NCI-H2107 treated with DMSO at 0.1 percent for 48 hours (cell line): ENCODE results near the gene P2RY11.

Experiments used
- DNase-seq: peaks from one replicate; lab custom pipeline; 2025; ENCODE audit not compliant: unreplicated experiment; lab: John Stamatoyannopoulos, UW

P2RY11 gene

GRCh38 chr19:10092648-10093294, 18.7 kb upstream of the P2RY11 start:
- DNase-seq: no peak

DNA sequence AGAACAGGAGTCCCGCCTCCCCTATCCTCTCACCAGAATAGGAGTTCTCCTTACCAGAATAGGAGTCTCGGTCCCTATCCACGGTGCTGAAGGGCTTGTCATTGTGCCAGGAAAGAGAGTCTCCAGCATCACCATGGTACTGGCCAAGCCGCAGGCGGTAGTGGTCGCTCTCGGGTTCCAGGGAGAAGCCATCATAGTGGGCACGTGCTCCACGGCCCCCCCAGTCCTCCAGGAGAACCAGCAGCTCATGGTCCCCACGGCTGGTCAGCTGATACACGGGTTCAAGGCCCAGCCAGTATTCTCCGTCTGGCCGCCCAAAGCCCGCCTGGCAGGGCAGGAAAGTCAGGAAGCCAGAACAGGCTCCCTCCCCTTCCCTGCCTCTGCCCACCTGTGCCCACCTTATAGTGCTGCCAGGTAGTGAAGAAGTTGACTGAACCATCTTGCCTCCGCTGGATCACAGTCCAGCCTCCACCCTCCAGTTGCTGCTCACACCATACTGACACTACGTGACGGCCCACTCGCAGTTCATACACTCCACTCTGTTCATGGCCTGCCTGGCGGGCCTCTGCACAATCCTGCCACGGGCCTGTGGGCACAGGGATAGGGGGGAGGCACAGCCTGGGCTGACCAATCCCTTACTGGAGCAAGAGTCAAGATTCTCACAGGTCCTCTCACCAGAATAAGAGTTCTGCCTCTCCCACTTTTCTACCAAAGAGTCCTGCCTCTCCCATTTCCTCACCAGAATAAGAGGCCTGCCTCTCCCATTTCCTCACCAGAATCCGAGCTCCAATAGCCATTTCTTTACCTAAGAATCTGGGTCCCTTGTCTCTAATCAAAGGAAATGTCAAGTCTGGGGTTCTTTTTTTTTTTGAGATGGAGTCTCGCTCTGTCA, 18.0 kb upstream of the P2RY11 start:
- no peak for DNase-seq

- no peak for DNase-seq
Measured at GRCh38 chr19:10095622-10095947, 15.9 kb upstream of the P2RY11 start.

- DNase-seq: peak; percentile 40
Measured at GRCh38 chr19:10095948-10096614, 15.4 kb upstream of the P2RY11 start.

- no peak for DNase-seq
Measured at GRCh38 chr19:10096615-10096963, 14.9 kb upstream of the P2RY11 start.

- DNase-seq: no peak
Measured at GRCh38 chr19:10100163-10100785, 11.2 kb upstream of the P2RY11 start.

DNA sequence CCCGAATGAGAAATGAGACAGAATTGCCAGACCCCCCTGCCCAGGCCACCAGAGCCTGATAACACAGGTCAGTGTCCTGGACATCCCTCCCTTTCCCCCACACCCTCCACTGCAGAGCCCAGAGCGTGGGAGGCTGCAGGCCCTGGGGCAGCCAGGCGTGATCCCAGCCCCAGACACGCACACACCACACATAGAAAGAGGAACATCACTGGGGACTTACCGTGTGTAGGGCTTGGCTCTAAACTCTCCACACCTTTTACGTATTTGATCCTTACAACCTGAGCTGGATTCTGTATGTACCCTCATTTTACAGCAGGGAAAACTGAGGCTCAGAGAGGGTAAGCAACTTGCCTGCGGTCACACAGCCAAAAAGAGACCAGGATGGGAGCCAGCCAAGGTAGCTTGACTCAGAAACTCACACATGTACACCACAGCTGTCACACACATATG, 8.7 kb upstream of the P2RY11 start:
- DNase-seq: no peak

- DNase-seq: no peak
Measured at GRCh38 chr19:10104130-10104513, 7.4 kb upstream of the P2RY11 start.

DNA sequence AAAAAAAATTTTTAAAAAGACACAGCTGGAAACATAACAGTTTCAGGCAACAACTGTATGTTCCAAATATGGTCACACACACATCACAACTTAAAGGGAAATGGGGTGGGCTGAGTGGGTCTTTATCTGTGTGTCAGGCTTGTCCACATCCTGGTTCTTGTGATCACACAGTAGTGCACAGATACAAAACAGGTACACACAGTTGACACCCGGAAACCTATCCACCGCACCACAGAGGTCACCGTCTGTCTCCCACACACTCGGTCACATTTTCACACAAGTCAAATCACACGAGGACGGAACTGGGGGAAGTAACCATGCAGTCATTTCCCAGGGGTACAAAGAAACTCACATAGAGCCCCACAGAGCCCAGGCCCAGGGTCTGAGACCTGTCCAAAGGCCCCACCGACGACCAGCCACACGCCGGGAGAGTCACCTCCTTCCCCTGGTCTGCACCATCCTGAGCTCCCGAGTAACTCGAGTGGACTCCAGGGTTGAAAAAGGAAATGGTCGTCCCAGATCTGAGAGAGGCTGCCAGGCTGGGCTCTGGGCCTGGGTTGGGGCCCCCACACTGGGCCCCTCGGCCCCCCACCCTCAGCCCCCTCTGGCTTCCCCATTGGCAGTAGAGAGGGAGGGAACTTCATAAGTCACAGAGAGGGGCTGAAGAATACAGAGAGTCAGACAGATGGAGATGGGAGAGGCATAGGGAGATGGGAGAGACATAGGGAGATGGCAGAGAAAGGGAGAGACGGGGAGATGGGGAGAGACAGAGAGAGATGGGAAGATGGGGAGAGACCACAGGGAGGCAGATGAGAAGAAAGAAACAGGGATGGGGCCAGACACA, 6.6 kb upstream of the P2RY11 start:
- DNase-seq: no peak

- no peak for DNase-seq
Measured at GRCh38 chr19:10105509-10106099, 5.9 kb upstream of the P2RY11 start.

- peak; percentile 96 for DNase-seq
Measured at GRCh38 chr19:10106100-10106936, 5.2 kb upstream of the P2RY11 start, which contains the start of gene PPAN. PPAN (plus strand) TSS chr19:10106362; CDS start chr19:10106395, 33 bp downstream.

DNA sequence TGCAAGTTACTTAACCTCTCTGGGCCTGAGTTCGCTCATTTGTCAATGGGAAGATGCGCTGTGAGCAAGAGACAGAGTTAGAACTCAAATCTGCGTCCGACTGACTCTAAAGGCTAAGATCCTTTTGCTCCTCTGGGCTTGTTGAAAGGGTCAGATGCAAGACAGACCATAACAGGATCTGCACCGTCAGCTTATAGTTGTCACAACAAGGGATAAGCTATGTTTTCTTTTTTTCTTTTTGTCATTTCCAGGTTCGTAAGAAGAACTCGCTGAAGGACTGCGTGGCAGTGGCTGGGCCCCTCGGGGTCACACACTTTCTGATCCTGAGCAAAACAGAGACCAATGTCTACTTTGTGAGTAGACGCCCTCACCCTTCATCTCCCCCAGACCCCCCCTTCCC, 4.2 kb upstream of the P2RY11 start:
- DNase-seq: no peak

GRCh38 chr19:10107817-10108367, 3.6 kb upstream of the P2RY11 start:
- no peak for DNase-seq

GRCh38 chr19:10109528-10109927, 2.0 kb upstream of the P2RY11 start:
- no peak for DNase-seq

DNA sequence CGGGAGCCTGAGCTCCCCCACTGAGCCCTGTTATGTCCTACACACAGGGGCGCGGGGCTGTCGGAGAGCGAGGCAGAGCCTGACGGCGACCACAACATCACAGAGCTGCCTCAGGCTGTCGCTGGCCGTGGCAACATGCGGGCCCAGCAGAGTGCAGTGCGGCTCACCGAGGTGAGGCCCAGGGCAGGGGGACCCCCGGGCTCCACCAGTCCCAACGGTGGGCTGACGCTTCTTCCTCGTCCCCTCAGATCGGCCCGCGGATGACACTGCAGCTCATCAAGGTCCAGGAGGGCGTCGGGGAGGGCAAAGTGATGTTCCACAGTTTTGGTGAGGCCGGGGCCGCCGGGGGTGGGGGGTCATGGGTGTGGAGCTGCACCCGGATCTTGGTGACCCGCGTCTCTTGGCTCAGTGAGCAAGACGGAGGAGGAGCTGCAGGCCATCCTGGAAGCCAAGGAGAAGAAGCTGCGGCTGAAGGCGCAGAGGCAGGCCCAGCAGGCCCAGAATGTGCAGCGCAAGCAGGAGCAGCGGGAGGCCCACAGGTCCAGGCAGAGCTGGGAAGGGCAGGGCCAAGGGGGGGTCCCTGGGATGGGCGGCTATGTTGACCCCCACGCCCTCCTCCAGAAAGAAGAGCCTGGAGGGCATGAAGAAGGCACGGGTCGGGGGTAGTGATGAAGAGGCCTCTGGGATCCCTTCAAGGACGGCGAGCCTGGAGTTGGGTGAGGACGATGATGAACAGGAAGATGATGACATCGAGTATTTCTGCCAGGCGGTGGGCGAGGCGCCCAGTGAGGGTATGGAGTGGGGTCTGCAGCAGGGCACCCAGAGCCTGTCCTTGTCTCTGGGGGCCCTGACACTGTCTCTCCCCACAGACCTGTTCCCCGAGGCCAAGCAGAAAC, 1.2 kb upstream of the P2RY11 start:
- no peak for DNase-seq

- DNase-seq: no peak
Measured at GRCh38 chr19:10110972-10111317, 548 bp upstream of the P2RY11 start.

DNA sequence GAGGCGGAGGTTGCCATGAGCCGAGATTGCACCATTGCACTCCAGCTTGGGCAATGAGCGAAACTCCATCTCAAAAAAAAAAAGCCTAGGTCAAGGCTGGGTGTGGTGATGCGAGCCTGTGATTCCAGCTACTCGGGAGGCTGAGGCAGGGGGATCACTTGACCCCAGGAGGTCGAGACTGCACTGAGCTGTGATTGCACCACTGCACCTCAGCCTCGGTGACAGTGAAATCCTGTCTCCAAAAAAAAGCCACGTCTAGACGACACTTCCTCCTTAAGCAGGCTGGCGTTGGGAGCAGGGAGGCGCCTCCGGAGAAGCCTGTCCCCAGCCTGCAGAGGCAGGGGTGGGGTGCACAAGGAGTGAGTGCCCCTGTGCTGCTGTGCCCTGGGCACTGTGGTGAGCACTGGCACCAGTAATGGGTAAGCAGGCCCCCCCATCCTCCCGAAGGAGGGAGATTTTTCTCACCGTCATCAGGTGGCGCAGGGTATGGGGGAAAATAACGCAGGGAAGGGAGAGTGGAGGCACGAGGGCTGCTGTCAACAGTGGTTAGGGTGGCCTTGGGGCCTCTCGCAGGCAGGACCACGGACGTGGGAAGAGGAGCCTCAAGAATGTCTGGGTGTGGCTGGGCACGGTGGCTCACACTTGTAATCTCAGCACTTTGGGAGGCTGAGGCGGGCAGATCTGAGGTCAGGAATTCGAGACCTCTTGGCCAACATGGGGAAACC, 706 bp downstream of the P2RY11 start:
- no peak for DNase-seq
